Sigmoid colon (tissue), 4 donors: Measurements from ENCODE around the gene PRM2.

Source experiments
- EP300 ChIP-seq, 4 donors: sonication (generic); formaldehyde crosslinking; IDR thresholded peaks; one replicate each; pipeline ENCODE4 v1.6.1; 2017; ENCODE audit warnings: antibody characterized with exemption in 4 of 4
- POLR2A ChIP-seq, 2 donors: fragments of 450-650 bp; IDR thresholded peaks; one replicate each; pipeline ENCODE4 v1.6.1; 2016; ENCODE audit warnings: antibody characterized with exemption in 2 of 2, mild to moderate bottlenecking in 2 of 2, moderate library complexity in 2 of 2
- POLR2AphosphoS5 ChIP-seq, 4 donors: sonication (generic); formaldehyde crosslinking; IDR thresholded peaks; one replicate each; pipeline ENCODE4 v1.6.1; 2017; ENCODE audit warnings: antibody characterized with exemption in 4 of 4

GRCh38 chr16:11277607-11278337 lies 1.5 kb upstream of the PRM2 start:
- no peak for TF ChIP-seq POLR2A (IDR thresholded peaks at IDR 0.05)
- no peak for TF ChIP-seq EP300 (IDR thresholded peaks at IDR 0.05)
- no peak for TF ChIP-seq POLR2AphosphoS5 (IDR thresholded peaks at IDR 0.05)
